ENCODE results near the gene CALB2.

CALB2 gene

GRCh38 chr16:71410146-71410545 lies 51.6 kb downstream of the CALB2 start:
- no peak overlapping the region for H3K4me3 ChIP-seq (ENCODE audit: low read depth, low read length)
- no peak for TF ChIP-seq CTCF (IDR thresholded peaks at IDR 0.05; ENCODE audit: control insufficient read depth, extremely low read depth, insufficient read depth)
- no peak for DNase-seq (ENCODE audit: low read depth)

- no peak overlapping the region for H3K4me3 ChIP-seq (ENCODE audit: low read depth, low read length)
- peak; percentile 22 for DNase-seq (ENCODE audit: low read depth)
- peak; percentile 80 for TF ChIP-seq CTCF (IDR thresholded peaks at IDR 0.05; ENCODE audit: control insufficient read depth, extremely low read depth, insufficient read depth)
Measured at GRCh38 chr16:71412270-71413160, 54.0 kb downstream of the CALB2 start.

GRCh38 chr16:71413341-71413740 lies 54.8 kb downstream of the CALB2 start:
- no peak for TF ChIP-seq CTCF (IDR thresholded peaks at IDR 0.05; ENCODE audit: control insufficient read depth, extremely low read depth, insufficient read depth)
- no peak for DNase-seq (ENCODE audit: low read depth)
- H3K4me3 ChIP-seq (ENCODE audit: low read depth, low read length): no peak overlapping the region

GRCh38 chr16:71414038-71414437 lies 55.5 kb downstream of the CALB2 start:
- TF ChIP-seq CTCF (IDR thresholded peaks at IDR 0.05; ENCODE audit: control insufficient read depth, extremely low read depth, insufficient read depth): no peak
- no peak for DNase-seq (ENCODE audit: low read depth)
- no peak overlapping the region for H3K4me3 ChIP-seq (ENCODE audit: low read depth, low read length)

- peak; percentile 37; the same call in 1 of the 2 replicates for TF ChIP-seq CTCF (IDR thresholded peaks at IDR 0.05; ENCODE audit: control insufficient read depth, extremely low read depth, insufficient read depth)
- DNase-seq (ENCODE audit: low read depth): no peak
- H3K4me3 ChIP-seq (ENCODE audit: low read depth, low read length): no peak overlapping the region
Measured at GRCh38 chr16:71421911-71422310, 63.4 kb downstream of the CALB2 start.

- no peak for DNase-seq (ENCODE audit: low read depth)
- H3K4me3 ChIP-seq (ENCODE audit: low read depth, low read length): no peak overlapping the region
- TF ChIP-seq CTCF (IDR thresholded peaks at IDR 0.05; ENCODE audit: control insufficient read depth, extremely low read depth, insufficient read depth): no peak
Measured at GRCh38 chr16:71423016-71423415, 64.5 kb downstream of the CALB2 start.

GRCh38 chr16:71423865-71424264 lies 65.3 kb downstream of the CALB2 start:
- H3K4me3 ChIP-seq (ENCODE audit: low read depth, low read length): no peak overlapping the region
- DNase-seq (ENCODE audit: low read depth): no peak
- no peak for TF ChIP-seq CTCF (IDR thresholded peaks at IDR 0.05; ENCODE audit: control insufficient read depth, extremely low read depth, insufficient read depth)
